NCI-H82 treated with DMSO at 0.1 percent for 48 hours (cell line): ENCODE data around the gene ZNF543.

ENCODE experiments used
- DNase-seq: peaks from one replicate; lab custom pipeline; 2025; ENCODE audit not compliant: unreplicated experiment; lab: John Stamatoyannopoulos, UW

ZNF543 gene

GRCh38 chr19:57377498-57378146 is 57.4 kb downstream of the ZNF543 start:
- DNase-seq: no peak
